DOHH2 (cell line): ENCODE data around the gene NCR2.
"Not testable (repeated sequence)": the region's sequence is repeated elsewhere in the genome, so short reads cannot be mapped to it uniquely, and the experiment has no call there.

ENCODE experiments used
- H3F3A ChIP-seq: fragments of 200-600 bp; sonication (generic), shearing (Covaris generic); 2 replicates; pipeline ENCODE4 v1.6.0; 2016; ENCODE audit warnings: antibody characterized with exemption, mild to moderate bottlenecking; ENCODE audit not compliant: control insufficient read depth, insufficient read depth
- H3K27ac ChIP-seq: fragments of 200-600 bp; sonication (generic); 2 replicates; pipeline ENCODE4 v1.5.1; 2014; ENCODE audit warnings: low read depth, mild to moderate bottlenecking, low read length, moderate library complexity
- H3K27me3 ChIP-seq: fragments of 200-600 bp; sonication (generic); 2 replicates; pipeline ENCODE4 v1.6.1; 2014; ENCODE audit warnings: mild to moderate bottlenecking, low read length, mixed read lengths; ENCODE audit not compliant: control insufficient read depth
- H3K36me3 ChIP-seq: fragments of 200-600 bp; sonication (generic); 2 replicates; pipeline ENCODE4 v1.6.1; 2014; ENCODE audit warnings: mild to moderate bottlenecking, low read length, moderate library complexity, mixed read lengths; ENCODE audit not compliant: control insufficient read depth
- H3K4me1 ChIP-seq: fragments of 200-600 bp; sonication (generic); 2 replicates; pipeline ENCODE4 v1.6.1; 2014; ENCODE audit warnings: mild to moderate bottlenecking, low read length, mixed read lengths; ENCODE audit not compliant: control insufficient read depth
- H3K4me2 ChIP-seq: fragments of 200-600 bp; sonication (generic); 2 replicates; pipeline ENCODE4 v1.6.0; 2014; ENCODE audit warnings: mild to moderate bottlenecking, low read length, moderate library complexity
- H3K4me3 ChIP-seq: fragments of 200-600 bp; sonication (generic); 2 replicates; pipeline ENCODE4 v1.5.1; 2014; ENCODE audit warnings: mild to moderate bottlenecking, low read length, mixed read lengths
- H3K79me2 ChIP-seq: fragments of 200-600 bp; sonication (generic); 2 replicates; pipeline ENCODE4 v1.6.1; 2014; ENCODE audit warnings: mild to moderate bottlenecking, low read length, mixed read lengths; ENCODE audit not compliant: control insufficient read depth
- H3K9me2 ChIP-seq: fragments of 200-600 bp; sonication (generic); replicated peaks from 2 replicates; pipeline ENCODE4 v1.6.1; 2014; ENCODE audit warnings: mild to moderate bottlenecking, low read length, mixed read lengths; ENCODE audit not compliant: control insufficient read depth
- H3K9me3 ChIP-seq: fragments of 200-600 bp; sonication (generic); 2 replicates; pipeline ENCODE4 v1.6.1; 2014; ENCODE audit warnings: antibody characterized with exemption, low read length, mixed read lengths; ENCODE audit not compliant: control insufficient read depth, insufficient read depth
- H4K20me1 ChIP-seq: fragments of 200-600 bp; sonication (generic); 2 replicates; pipeline ENCODE4 v1.6.0; 2014; ENCODE audit warnings: low read depth, mild to moderate bottlenecking, antibody characterized with exemption, low read length, moderate library complexity; ENCODE audit not compliant: control insufficient read depth, insufficient read depth
- CTCF ChIP-seq: fragments of 200-600 bp; sonication (generic); IDR thresholded peaks from one replicate; pipeline ENCODE4 v1.5.1; 2014; ENCODE audit warnings: antibody characterized with exemption, mild to moderate bottlenecking, low read depth, low read length; ENCODE audit not compliant: poor library complexity, severe bottlenecking
- EZH2phosphoT487 ChIP-seq: fragments of 200-600 bp; sonication (generic); IDR thresholded peaks from 2 replicates; pipeline ENCODE4 v1.6.1; 2017; ENCODE audit warnings: borderline replicate concordance, mild to moderate bottlenecking, antibody characterized with exemption, low read length, moderate library complexity, mixed read lengths

NCR2 gene

GRCh38 chr6:41294214-41294872, 41.1 kb upstream of the NCR2 start:
- H3K9me3 ChIP-seq, result no peaks in the 10 kb centered on the region
- TF ChIP-seq EZH2phosphoT487 (no peak), CTCF (no peak)
- H3K4me1 ChIP-seq, result peaks cover 19% of the 10 kb centered on the region
- H3K9me2 ChIP-seq, result no peaks in the 10 kb centered on the region
- H3K27me3 ChIP-seq, result no peaks in the 10 kb centered on the region
- no peaks in the 10 kb centered on the region for H3K79me2 ChIP-seq
- H3K27ac ChIP-seq, result no peak overlapping the region
- no peaks in the 10 kb centered on the region for H4K20me1 ChIP-seq
- H3K36me3 ChIP-seq, result no peaks in the 10 kb centered on the region
- H3K4me2 ChIP-seq, result no peak overlapping the region
- no peak overlapping the region for H3K4me3 ChIP-seq
- H3F3A ChIP-seq, result no peaks in the 10 kb centered on the region

GRCh38 chr6:41297248-41297647, 38.2 kb upstream of the NCR2 start:
- H4K20me1 ChIP-seq, H3K9me3 ChIP-seq, H3F3A ChIP-seq, H3K4me3 ChIP-seq, H3K4me2 ChIP-seq, H3K27me3 ChIP-seq, H3K79me2 ChIP-seq, H3K27ac ChIP-seq, H3K9me2 ChIP-seq, H3K36me3 ChIP-seq: not testable (repeated sequence)
- H3K4me1 ChIP-seq, result peaks cover 27% of the 10 kb centered on the region

- peaks cover 34% of the 10 kb centered on the region for H3K4me1 ChIP-seq
- no peaks in the 10 kb centered on the region for H3K36me3 ChIP-seq
- no peaks in the 10 kb centered on the region for H3K27me3 ChIP-seq
- no peaks in the 10 kb centered on the region for H3F3A ChIP-seq
- peak overlapping the region; percentile 65 for H3K4me3 ChIP-seq
- H3K4me2 ChIP-seq, result peak overlapping the region; percentile 83
- no peaks in the 10 kb centered on the region for H3K9me2 ChIP-seq
- TF ChIP-seq CTCF, result no peak
- H3K27ac ChIP-seq, result peak overlapping the region; percentile 71
- peaks cover 7% of the 10 kb centered on the region for H3K9me3 ChIP-seq
- H4K20me1 ChIP-seq, result no peaks in the 10 kb centered on the region
- no peaks in the 10 kb centered on the region for H3K79me2 ChIP-seq
Observed at GRCh38 chr6:41298785-41299502, 36.5 kb upstream of the NCR2 start.

GRCh38 chr6:41302638-41303037, 32.8 kb upstream of the NCR2 start:
- H3K27me3 ChIP-seq, result no peaks in the 10 kb centered on the region; the same call in 1 of the 2 replicates

More at GRCh38 chr6:41302638-41303037, 32.8 kb upstream of the NCR2 start:
- TF ChIP-seq CTCF (no peak), EZH2phosphoT487 (no peak)
- Histone ChIP-seq H3K36me3 (no peaks in the 10 kb centered on the region), H4K20me1 (no peaks in the 10 kb centered on the region), H3K27ac (no peak overlapping the region), H3K79me2 (no peaks in the 10 kb centered on the region), H3K9me2 (no peaks in the 10 kb centered on the region), H3F3A (no peaks in the 10 kb centered on the region), H3K9me3 (peaks cover 7% of the 10 kb centered on the region), H3K4me2 (peak overlapping the region; percentile 39), H3K4me1 (peaks cover 37% of the 10 kb centered on the region), H3K4me3 (no peak overlapping the region)
